M059J (cell line): ENCODE measurements around the gene TRAF3. TPM values are rescaled to one million over a fixed set of nuclear protein-coding genes. Genes with fewer than 3 reads are reported as not detected.

Experiments
- DNase-seq: peaks from one replicate; pipeline ENCODE4 v3.0.0-alpha.2; 2012; ENCODE audit warnings: low read depth
- total RNA-seq: library from RNA; depleted of rRNA; stranded (reverse); fragments of >200 nt; shearing (Covaris generic); gene quantifications from 2 replicates; pipeline ENCODE4 v1.2.3, GENCODE V29; 2014

TRAF3 gene
- total RNA-seq, 1 experiment from 2014 or later: 16.1 TPM

GRCh38 chr14:102908766-102909455 lies 131.7 kb downstream of the TRAF3 start:
- DNase-seq: no peak

- DNase-seq: no peak
These were observed 132.2 kb downstream of the TRAF3 start for GRCh38 chr14:102909462-102909861.

DNA sequence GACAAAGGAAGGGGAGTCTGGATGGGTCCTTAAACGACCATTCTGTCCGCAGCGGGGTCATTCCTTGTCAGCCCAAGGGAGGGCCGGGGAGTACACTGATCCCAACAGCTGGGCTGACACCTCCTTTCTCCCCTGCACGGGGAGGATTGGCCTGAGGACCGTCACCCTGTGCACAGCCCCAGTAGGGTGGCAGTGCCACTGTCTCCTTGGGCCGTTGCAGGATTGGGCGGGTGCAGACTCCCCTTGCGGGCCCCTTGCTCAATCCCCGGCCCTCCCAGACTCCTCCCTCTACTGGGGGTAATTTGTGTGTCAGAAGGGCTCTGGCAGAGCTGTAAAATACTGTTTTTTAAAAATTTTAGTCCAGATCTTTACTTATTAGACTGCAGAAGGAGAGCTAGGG lies 132.7 kb downstream of the TRAF3 start:
- DNase-seq: no peak

DNA sequence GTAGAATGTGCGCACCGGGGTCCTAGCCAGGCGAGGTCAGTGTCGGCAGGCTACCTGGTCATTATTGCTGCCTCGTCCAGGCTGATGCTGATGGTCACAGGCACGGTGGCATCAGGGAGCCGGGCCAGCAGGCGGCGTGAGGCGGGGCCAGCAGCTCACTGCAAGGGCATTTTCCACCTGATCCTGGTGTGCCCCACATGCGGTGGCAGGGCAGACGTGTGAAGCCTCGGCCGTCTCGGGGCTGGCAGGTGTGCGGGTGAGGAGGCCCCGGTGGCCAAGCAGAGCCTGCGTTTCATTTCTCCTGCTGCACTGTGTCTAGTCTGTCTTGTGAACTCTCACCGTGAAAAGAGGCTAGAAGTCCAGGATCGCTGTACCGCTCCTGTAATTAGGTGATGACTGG lies 133.2 kb downstream of the TRAF3 start:
- DNase-seq: no peak

DNA sequence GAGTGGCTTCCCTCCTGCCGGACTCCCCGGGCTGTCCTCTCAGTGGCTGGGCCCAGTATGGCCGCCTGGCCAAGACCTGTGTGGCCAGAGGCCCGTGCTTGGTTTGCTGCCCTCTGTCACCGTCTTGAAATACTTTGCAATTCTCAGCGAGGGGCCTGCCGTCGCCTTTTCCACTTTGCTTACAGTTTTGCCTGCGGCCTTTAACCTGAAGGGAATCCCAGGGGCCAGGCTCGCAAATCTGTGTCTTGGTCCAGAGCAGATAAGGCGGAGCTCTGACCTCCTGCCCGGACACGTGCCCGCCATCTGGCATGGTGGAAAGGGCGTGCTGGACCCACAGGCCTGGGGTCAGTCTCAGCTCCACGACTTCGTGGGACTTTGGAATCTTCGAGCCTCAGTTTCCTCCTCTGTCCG lies 134.3 kb downstream of the TRAF3 start:
- DNase-seq: no peak

DNA sequence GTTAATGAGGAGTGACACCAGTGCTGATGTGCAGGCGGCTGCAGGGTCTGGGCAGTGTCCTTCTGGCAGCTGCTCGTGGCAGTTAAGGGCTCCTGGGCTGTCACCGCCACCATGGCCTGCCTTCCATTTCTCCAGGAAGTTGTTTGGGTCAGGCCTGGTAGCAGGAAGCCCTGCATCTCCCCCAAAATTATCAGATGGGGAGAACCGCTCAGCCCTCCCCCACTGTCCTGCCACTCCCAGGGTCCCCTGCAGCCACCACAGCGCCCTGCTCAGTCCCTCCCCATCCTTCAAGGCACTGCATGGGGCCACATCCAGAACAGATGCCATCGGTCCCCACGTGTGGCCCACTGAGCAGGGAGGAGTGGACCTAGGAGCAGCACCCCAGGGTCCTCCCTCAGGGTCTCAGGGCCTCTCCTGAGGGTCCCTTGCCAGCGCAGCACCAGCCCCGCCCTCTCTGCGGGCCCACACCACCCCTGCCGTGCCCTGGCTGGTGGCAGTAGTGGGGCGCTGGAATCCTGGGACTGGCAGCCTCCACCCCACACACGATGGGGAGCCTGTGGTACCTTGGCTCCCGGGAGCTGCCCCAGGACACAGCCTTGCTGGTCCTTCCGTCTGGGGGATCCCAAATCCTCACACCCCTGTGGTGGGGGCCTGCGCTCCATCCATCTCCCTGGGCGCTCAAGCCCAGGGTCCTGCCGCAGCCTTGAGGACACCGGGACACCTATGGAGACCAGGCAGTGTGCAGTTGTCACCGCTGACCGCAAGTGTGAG lies 134.9 kb downstream of the TRAF3 start:
- DNase-seq: no peak

DNA sequence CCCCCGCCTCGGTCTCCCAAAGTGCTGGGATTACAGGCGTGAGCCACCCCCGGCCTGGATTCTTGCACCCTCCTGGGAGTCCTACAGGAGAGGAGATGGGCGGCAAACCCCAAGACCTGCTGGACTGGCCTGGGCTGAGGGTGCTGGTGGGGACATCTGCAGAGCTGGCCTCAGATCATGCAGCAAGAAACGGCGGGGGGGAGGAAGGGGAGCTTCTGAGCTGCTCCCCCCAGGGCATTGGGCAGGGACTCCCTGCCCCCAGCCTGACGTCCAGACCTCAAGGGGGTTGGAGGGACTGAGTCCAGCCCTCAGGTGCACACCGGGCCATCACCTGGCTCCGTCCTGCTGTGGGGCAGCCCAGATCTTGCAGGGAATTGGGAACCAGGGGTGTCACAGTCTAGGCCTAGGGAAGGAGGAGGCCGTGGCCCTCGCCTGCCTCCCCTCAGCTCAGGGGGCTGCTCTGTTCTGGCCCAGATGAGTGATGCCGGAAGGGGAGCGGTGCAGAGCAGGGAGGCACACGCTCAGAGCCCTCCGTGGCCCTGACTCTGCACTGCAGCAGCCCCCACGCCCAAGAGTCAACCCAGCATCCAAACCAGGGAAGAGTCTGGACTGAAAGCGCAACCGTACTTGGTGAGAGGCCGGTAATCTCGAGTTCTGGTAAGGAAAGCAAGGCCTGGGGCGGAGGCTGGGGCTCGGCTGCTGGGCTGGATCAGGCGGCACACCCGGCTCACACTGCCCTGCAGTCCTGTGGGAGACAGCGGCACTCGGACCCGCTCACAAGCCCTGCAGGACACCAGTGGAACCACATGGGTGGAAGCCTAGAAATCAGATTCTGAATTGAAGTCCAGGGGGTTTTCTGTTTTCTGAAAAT lies 136.3 kb downstream of the TRAF3 start:
- DNase-seq: no peak

DNA sequence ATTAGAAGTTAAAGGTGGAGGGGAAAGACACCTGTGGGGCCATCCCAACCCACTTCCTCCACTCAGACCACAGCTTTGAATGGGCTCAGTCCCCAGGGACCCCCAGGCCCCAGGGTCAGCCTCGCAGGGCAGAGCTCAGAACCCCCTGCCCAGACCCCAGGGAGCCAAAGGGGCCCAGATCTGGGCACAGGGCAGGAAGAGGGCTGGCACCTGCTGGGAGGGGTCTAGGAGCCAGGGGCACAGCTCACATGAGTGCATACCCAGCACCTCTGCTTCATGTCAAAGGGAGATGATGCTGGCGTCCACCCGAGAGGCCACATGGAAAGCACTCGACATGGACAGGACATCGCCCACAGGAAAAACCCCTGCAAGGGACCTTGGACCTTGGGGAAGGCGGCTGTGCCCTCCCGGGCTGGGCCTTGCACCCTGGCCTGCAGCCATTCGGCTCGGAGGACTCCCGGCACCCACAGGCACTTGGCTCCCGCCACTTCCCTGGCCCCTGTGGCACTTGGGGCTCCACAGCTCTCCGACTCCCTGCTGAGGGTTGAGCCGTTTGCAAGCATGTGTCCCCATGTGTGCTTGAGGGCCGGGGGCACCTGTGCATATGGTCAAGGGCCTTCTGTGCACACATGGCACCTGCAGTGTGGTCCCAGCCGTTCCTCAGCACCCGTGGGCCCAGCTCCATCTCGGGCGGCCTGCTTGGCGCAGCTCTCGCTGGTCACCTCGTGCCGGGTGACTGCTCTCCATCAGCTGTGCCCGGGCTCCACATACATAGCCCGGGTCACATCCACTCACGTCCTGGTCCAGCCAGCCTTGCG lies 137.4 kb downstream of the TRAF3 start:
- no peak for DNase-seq

- no peak for DNase-seq
These were observed 138.3 kb downstream of the TRAF3 start for GRCh38 chr14:102915292-102916110.

DNA sequence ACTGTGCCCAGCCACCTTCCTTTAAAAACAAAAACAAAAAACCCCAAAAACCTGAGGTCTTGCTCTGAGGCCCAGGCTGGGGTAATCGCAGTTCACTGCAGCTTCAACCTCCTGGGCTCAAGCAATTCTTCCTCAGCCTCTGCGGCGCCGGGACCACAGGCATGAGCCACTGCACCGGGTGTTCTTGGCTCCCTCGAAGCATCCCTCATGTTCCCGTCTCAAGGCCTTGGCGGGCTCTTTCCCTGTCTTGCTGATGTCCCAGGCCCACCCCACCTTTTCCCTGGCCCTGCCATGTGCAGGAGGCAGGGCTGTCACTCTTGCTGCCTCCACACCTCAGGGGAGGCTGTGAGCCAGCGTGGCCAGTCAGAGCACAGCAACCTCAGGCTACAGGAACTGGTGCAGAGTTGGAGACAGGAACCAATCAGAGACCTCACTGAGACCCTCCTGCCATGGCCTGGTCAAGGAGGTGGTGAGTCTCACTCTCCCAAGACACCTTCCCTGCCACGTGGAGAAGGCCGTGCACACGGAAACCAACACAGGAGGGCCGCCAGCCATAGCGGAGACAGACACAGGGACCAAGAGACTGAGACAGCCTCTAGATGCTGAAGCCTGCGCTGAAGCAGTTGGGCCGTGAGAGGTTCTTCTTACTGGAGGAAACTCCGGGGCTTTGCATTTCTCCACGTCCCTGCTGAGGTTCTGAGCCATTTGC lies 139.3 kb downstream of the TRAF3 start:
- DNase-seq: no peak

DNA sequence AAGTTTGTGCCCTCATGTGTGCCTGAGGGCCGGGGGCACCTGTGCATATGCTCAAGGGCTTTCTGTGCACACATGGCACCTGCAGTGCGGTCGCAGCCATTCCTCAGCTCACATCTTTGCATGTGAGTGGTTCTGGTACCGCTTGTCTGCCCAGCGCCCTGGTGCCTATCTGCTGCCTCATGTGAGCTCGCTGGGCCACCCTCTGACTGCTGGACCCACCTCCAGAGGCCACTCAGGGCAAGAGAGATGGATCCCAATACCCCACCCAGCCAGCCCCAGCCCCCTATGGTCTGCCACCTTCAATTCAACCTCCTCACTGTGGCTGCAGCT lies 139.8 kb downstream of the TRAF3 start:
- no peak for DNase-seq

DNA sequence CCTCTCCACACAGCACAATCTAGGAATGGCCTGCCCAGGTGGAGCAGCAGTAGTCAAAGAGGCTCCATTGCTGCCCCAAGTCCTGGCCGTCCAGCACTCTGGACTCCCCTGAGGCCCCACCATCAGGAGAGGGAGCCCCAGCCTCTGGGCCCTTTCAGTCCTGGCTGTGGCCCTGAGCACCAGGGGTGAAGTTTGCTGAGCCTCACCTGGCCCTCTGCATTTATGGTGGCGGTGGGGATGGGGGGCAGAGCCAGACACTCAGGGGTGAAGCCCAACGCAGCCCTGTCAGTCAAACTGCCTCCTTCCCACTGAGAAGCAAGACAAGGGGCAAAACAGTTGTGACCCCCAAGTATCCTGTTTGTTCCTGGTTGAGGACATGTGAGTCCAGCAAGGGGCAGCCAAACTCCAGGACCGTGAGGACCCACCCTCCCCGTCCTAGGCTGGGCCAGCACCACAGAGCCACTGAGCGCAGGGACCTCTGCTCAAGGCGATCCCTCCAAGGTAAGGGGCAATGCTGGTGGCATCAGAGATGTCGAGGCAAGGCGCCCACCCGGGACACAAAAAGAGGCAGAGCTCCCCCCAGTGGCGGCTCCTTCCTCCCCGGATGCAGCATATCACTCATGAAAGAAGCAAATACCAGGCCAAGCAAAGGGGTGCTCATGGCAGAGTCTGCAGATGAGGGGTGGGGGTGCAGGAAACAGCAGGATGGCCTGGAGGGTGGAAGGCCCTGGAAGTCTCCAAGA lies 140.4 kb downstream of the TRAF3 start:
- DNase-seq: peak; percentile 30

- DNase-seq: no peak
These were observed 141.2 kb downstream of the TRAF3 start for GRCh38 chr14:102918438-102918837.

- DNase-seq: no peak
These were observed 143.2 kb downstream of the TRAF3 start for GRCh38 chr14:102920273-102920997.

DNA sequence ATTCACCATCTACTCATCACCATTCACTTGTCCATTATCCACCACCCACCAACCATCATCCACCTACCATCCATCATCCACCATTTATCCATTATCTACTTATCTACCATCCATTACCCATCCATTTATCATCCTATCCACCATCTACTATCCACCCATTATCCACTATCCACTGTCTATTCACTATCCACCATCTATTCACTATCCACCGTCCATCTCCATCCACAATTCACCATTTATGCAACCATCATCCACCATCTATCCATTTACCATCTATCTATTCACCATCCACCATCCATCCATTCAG lies 143.7 kb downstream of the TRAF3 start:
- no peak for DNase-seq

GRCh38 chr14:102922490-102923200 lies 145.4 kb downstream of the TRAF3 start, which contains the start of gene AMN:
TSS of gene AMN (plus strand) at chr14:102922663. CDS start at chr14:102922689, 26 bp downstream.
- DNase-seq: no peak

GRCh38 chr14:102923201-102923924 lies 146.1 kb downstream of the TRAF3 start:
- no peak for DNase-seq
